B cell (primary cell): ENCODE data around the gene ITPRIPL2. TPM values are rescaled to one million over a fixed set of nuclear protein-coding genes. Genes with fewer than 3 reads are reported as not detected.

Source experiments
- ATAC-seq: fragments of 200-7000 bp; cut with Tn5 transposase; one replicate; pipeline ENCODE4 v1.10.0; 2021; ENCODE audit warnings: low read depth, mild to moderate bottlenecking, moderate number of reproducible peaks, moderate library complexity
- CTCF ChIA-PET: fragments of 350-600 bp; sonication (Branson Sonifier 250); formaldehyde crosslinking; loops from one replicate; lab custom pipeline; 2021; ENCODE audit warnings: antibody characterized with exemption, inconsistent platforms; lab: Charles Lee
- POLR2A ChIA-PET: fragments of 350-600 bp; sonication (Branson Sonifier 250); formaldehyde crosslinking; loops from one replicate; lab custom pipeline; 2021; ENCODE audit warnings: antibody characterized with exemption; lab: Charles Lee
- DNase-seq: peaks from one replicate; pipeline ENCODE4 v3.0.0; 2013
- H2AFZ ChIP-seq: 2 replicates; pipeline ENCODE4 v1.6.1; 2012; ENCODE audit warnings: mild to moderate bottlenecking, low read depth, low read length; ENCODE audit not compliant: insufficient read depth, poor library complexity, severe bottlenecking
- H3K27ac ChIP-seq, 2 donors: 1 replicate in 1 of 2; 2 replicates in 1 of 2; pipeline ENCODE4 v1.5.1; 2012 to 2013; ENCODE audit warnings: low read length in 2 of 2, mild to moderate bottlenecking in 2 of 2, moderate library complexity in 1 of 2
- H3K27me3 ChIP-seq, 4 experiments: fragments of 200-600 bp in 1 of 4; sonication (generic) in 1 of 4; replicated peaks in 1 of 4; 1 replicate in 2 of 4; 2 replicates in 2 of 4; pipeline versions ENCODE4 v1.6.1 to v1.7.0; 2013 to 2016; ENCODE audit warnings: low read length in 3 of 4, mild to moderate bottlenecking in 2 of 4, mixed read lengths in 1 of 4, moderate library complexity in 1 of 4; ENCODE audit not compliant: insufficient read depth in 4 of 4, control insufficient read depth in 3 of 4; ENCODE audit errors: control extremely low read depth in 1 of 4
- H3K36me3 ChIP-seq, 2 experiments: replicated peaks in 1 of 2; 1 replicate in 1 of 2; 2 replicates in 1 of 2; pipeline versions ENCODE4 v1.6.1 to v1.7.1; 2013; ENCODE audit warnings: low read length in 1 of 2; ENCODE audit not compliant: insufficient read depth in 2 of 2, control insufficient read depth in 1 of 2; ENCODE audit errors: control extremely low read depth in 1 of 2, extremely low read depth in 1 of 2
- H3K4me1 ChIP-seq, 2 donors: fragments of 200-600 bp in 1 of 2; sonication (generic) in 1 of 2; 1 replicate in 1 of 2; 2 replicates in 1 of 2; pipeline versions ENCODE4 v1.5.1 to v1.6.1; 2013 to 2017; ENCODE audit warnings: low read length in 2 of 2; ENCODE audit not compliant: control insufficient read depth in 2 of 2, insufficient read depth in 2 of 2
- H3K4me2 ChIP-seq: replicated peaks from 2 replicates; pipeline ENCODE3; 2012; ENCODE audit warnings: mild to moderate bottlenecking, low read depth, low read length; ENCODE audit not compliant: poor library complexity, severe bottlenecking
- H3K4me3 ChIP-seq, 5 experiments: fragments of 200-600 bp in 1 of 5; sonication (generic) in 1 of 5; 1 replicate in 3 of 5; 2 replicates in 2 of 5; pipeline versions ENCODE4 v1.5.1 to v1.7.0; 2011 to 2016; ENCODE audit warnings: low read length in 4 of 5, mild to moderate bottlenecking in 4 of 5, low read depth in 2 of 5, control low read depth in 1 of 5, moderate library complexity in 1 of 5; ENCODE audit not compliant: insufficient read depth in 1 of 5; ENCODE audit errors: control extremely low read depth in 1 of 5, extremely low read depth in 1 of 5
- H3K79me2 ChIP-seq: fragments of 200-600 bp; sonication (generic); one replicate; pipeline ENCODE4 v1.6.0; 2016; ENCODE audit warnings: low read length; ENCODE audit not compliant: control insufficient read depth, insufficient read depth
- H3K9ac ChIP-seq: fragments of 200-600 bp; sonication (generic); 2 replicates; pipeline ENCODE4 v1.6.1; 2017; ENCODE audit warnings: mild to moderate bottlenecking, low read length, moderate library complexity
- H3K9me3 ChIP-seq, 3 donors: one replicate each; pipeline versions ENCODE4 v1.6.1 to v1.7.1; 2013; ENCODE audit warnings: low read length in 2 of 3; ENCODE audit not compliant: control insufficient read depth in 2 of 3, insufficient read depth in 1 of 3; ENCODE audit errors: control extremely low read depth in 1 of 3
- H4K20me1 ChIP-seq: 2 replicates; pipeline ENCODE4 v1.6.0; 2012; ENCODE audit warnings: mild to moderate bottlenecking, low read length; ENCODE audit not compliant: insufficient read depth, control insufficient read depth, poor library complexity, severe bottlenecking
- H3K27ac Mint-ChIP-seq: one replicate; pipeline ENCODE4 v1.8.0; 2021; ENCODE audit warnings: mixed read lengths
- H3K27me3 Mint-ChIP-seq: one replicate; pipeline ENCODE4 v1.8.0; 2021; ENCODE audit warnings: mixed read lengths
- H3K4me1 Mint-ChIP-seq: one replicate; pipeline ENCODE4 v1.8.0; 2021; ENCODE audit warnings: mixed read lengths
- H3K4me3 Mint-ChIP-seq: one replicate; pipeline ENCODE4 v1.8.0; 2021; ENCODE audit warnings: mixed read lengths
- H3K9me3 Mint-ChIP-seq: one replicate; pipeline ENCODE4 v1.8.0; 2022; ENCODE audit warnings: mixed read lengths; ENCODE audit not compliant: insufficient read depth
- CTCF ChIP-seq: fragments of 200-600 bp; IDR thresholded peaks from one replicate; pipeline ENCODE4 v1.8.0; 2022; ENCODE audit warnings: antibody characterized with exemption, mild to moderate bottlenecking
- EZH2 ChIP-seq: IDR thresholded peaks from 2 replicates; pipeline ENCODE4 v1.6.1; 2012; ENCODE audit warnings: borderline replicate concordance, low read depth, mild to moderate bottlenecking, moderate library complexity, low read length; ENCODE audit not compliant: insufficient read depth, poor library complexity, severe bottlenecking
- WGBS: methylation state at CpG from one replicate; pipeline ENCODE4 v1.1.5; 2013; ENCODE audit warnings: missing lambda C conversion rate; ENCODE audit not compliant: insufficient coverage; 5-methylcytosine and 5-hydroxymethylcytosine counted together
- intact Hi-C: fragments of 100-400 bp; cut with micrococcal nuclease; formaldehyde crosslinking; loops from one replicate; pipeline ENCODE4 v1.10.0; 2022
- polyA plus RNA-seq: library from polyadenylated mRNA; depleted of rRNA; stranded (reverse); fragments of >200 nt; gene quantifications from 2 replicates; pipeline ENCODE4 v1.2.3, GENCODE V29; 2012
- total RNA-seq, 2 donors: library from RNA; stranded (reverse); fragments of 120-200 nt in 1 of 2; gene quantifications; 1 replicate in 1 of 2; 2 replicates in 1 of 2; pipeline versions ENCODE4 v1.2.3 to v1.2.4, GENCODE V29; 2013 to 2022

ITPRIPL2 gene
- total and polyA plus RNA-seq, 2 donors (not counting 1 experiment from before 2014, with no cell fraction given), result 1.1 to 15.4 TPM

GRCh38 chr16:19169082-19169639, 55.4 kb downstream of the ITPRIPL2 start:
- no peaks in the 10 kb centered on the region for H3K9me3 ChIP-seq
- no peak overlapping the region for H3K27ac ChIP-seq
- peaks cover 11% of the 10 kb centered on the region for H3K27me3 Mint-ChIP-seq
- H3K9ac ChIP-seq, result peak overlapping the region; percentile 57
- H4K20me1 ChIP-seq, result no peaks in the 10 kb centered on the region
- ChIA-PET POLR2A (interaction anchor here (0.6 kb wide), 1 partner anchor 338 kb away, joined by 5 read pairs; no protein-coding TSS in a partner anchor), CTCF (interaction anchor here (1.0 to 1.4 kb wide), 3 partner anchors 10 to 334 kb away, joined by 4 read pairs; no protein-coding TSS in a partner anchor)
- no peaks in the 10 kb centered on the region for H3K36me3 ChIP-seq
- H2AFZ ChIP-seq, result peak overlapping the region; percentile 72
- intact Hi-C loops, result loop anchor here (5.0 kb wide), 1 partner anchor 102 kb away; the partner anchor contains the start of gene COQ7
- no peak for TF ChIP-seq CTCF
- TF ChIP-seq EZH2, result no peak
- peaks cover 11 to 35% of the 10 kb centered on the region in 2 donors for H3K4me1 ChIP-seq
- peaks cover 41% of the 10 kb centered on the region for H3K4me1 Mint-ChIP-seq
- peak overlapping the region; percentile 90 for H3K4me2 ChIP-seq
- peak overlapping the region; percentile 81 for H3K4me3 Mint-ChIP-seq
- peak overlapping the region in 3 of 5 experiments; percentile 53 to 69 (median 65) for H3K4me3 ChIP-seq
- no peak for ATAC-seq
- H3K27ac Mint-ChIP-seq, result no peak overlapping the region
- H3K9me3 Mint-ChIP-seq, result no peaks in the 10 kb centered on the region
- peak; percentile 11 for DNase-seq
- peaks cover 0 to 16% (median 0%) of the 10 kb centered on the region in 4 experiments for H3K27me3 ChIP-seq
- WGBS, result 24% methylated on average over 17 of the region's 19 CpGs
- H3K79me2 ChIP-seq, result no peaks in the 10 kb centered on the region

DNA sequence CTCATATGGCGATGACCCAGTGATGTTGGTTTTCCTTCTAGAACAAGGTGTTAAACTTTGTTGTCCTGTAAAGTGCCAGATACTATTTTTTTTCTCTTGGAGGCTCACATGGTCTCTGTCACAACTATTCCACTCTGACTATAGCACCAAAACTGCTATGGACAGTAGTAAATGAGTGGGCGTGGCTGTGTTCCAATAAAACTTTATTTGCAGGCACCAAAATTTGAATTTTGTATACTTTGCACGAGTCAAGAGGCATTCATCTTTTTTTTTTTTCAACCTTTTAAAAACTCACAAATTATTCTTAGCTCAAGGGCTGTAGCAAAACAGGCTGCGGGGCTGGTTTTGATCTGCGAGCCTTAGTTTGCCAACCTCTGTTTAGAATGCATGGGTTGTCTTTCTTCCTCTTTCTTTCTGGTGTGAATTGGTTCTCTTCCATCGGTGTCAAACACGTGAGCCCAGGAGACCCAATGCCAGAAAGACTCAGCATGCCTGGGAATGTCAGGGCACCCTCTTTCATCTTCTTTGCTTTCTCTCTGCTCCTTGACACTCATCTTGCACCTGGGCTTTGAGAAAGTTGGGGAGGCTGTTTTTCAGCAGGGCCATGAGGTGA, 56.4 kb downstream of the ITPRIPL2 start:
- peaks cover 43% of the 10 kb centered on the region for H3K4me1 Mint-ChIP-seq
- H3K27me3 ChIP-seq, result peaks cover 0 to 12% (median 0%) of the 10 kb centered on the region in 4 experiments
- H3K4me3 Mint-ChIP-seq, result peak overlapping the region; percentile 81
- DNase-seq, result peak; percentile 11
- peak overlapping the region; percentile 50 for H3K27ac Mint-ChIP-seq
- no CpG with 5 or more reads among the region's 7 CpGs for WGBS
- peaks cover 11 to 35% of the 10 kb centered on the region in 2 donors for H3K4me1 ChIP-seq
- no peak for TF ChIP-seq EZH2
- no peaks in the 10 kb centered on the region for H3K9me3 ChIP-seq
- intact Hi-C loops, result no loop called here
- POLR2A ChIA-PET, result no interaction called here
- no peak overlapping the region for H3K9ac ChIP-seq
- no peaks in the 10 kb centered on the region for H4K20me1 ChIP-seq
- H3K27me3 Mint-ChIP-seq, result peaks cover 11% of the 10 kb centered on the region
- no peak overlapping the region for H3K4me2 ChIP-seq
- no peak overlapping the region for H2AFZ ChIP-seq
- no peaks in the 10 kb centered on the region for H3K9me3 Mint-ChIP-seq
- H3K27ac ChIP-seq, result no peak overlapping the region
- CTCF ChIA-PET, result interaction anchor here (0.8 to 1.4 kb wide), 2 partner anchors 10 to 84 kb away, joined by 3 to 5 read pairs; no protein-coding TSS in a partner anchor
- no peaks in the 10 kb centered on the region for H3K79me2 ChIP-seq
- H3K4me3 ChIP-seq, result no peak overlapping the region
- no peaks in the 10 kb centered on the region for H3K36me3 ChIP-seq
- ATAC-seq, result no peak

Other genes with a start within 250 kb of the ITPRIPL2 start
- 256 and 271 TPM in 2 replicates for gene SMG1, start 187.6 kb upstream of the ITPRIPL2 start, total RNA-seq
- gene SMG1, start 187.6 kb upstream of the ITPRIPL2 start, polyA plus RNA-seq, result 23.2 and 33.9 TPM in 2 replicates
- gene TMC7, start 130.0 kb upstream of the ITPRIPL2 start, total RNA-seq, result not detected in 2 replicates
- 0.04 TPM in 1 of 2 replicates, not detected in the other for gene TMC7, start 130.0 kb upstream of the ITPRIPL2 start, polyA plus RNA-seq
- gene COQ7, start 46.4 kb upstream of the ITPRIPL2 start, total RNA-seq, result 19.4 and 19.5 TPM in 2 replicates
- 8.1 and 8.6 TPM in 2 replicates for gene COQ7, start 46.4 kb upstream of the ITPRIPL2 start, polyA plus RNA-seq
- 25.1 and 27.7 TPM in 2 replicates for gene SYT17, start 54.3 kb downstream of the ITPRIPL2 start, total RNA-seq
- 19.8 and 24.9 TPM in 2 replicates for gene SYT17, start 54.3 kb downstream of the ITPRIPL2 start, polyA plus RNA-seq
- not detected in 2 replicates for gene CLEC19A, start 171.8 kb downstream of the ITPRIPL2 start, total RNA-seq
- gene CLEC19A, start 171.8 kb downstream of the ITPRIPL2 start, polyA plus RNA-seq, result not detected in 2 replicates